Measurements from ENCODE around the gene NDUFV2.

Gene NDUFV2

GRCh38 chr18:9058406-9058805, 44.1 kb upstream of the NDUFV2 start:
- no peak overlapping the region for H3K4me3 ChIP-seq (ENCODE audit: low read depth in 1 of 2, low read length in 1 of 2)
- no peak overlapping the region for H3K27ac ChIP-seq
- H3K36me3 ChIP-seq: no peaks in the 10 kb centered on the region
- TF ChIP-seq CTCF (IDR thresholded peaks at IDR 0.05): no peak
- H3K9me3 ChIP-seq: no peaks in the 10 kb centered on the region
- H3K4me1 ChIP-seq (ENCODE audit: control insufficient read depth in 1 of 2, insufficient read depth in 1 of 2, low read depth in 1 of 2, low read length in 1 of 2): peaks cover 3 to 5% of the 10 kb centered on the region in 2 experiments
- no peaks in the 10 kb centered on the region for H3K27me3 ChIP-seq

GRCh38 chr18:9062418-9062751, 40.1 kb upstream of the NDUFV2 start:
- Histone ChIP-seq H3K27me3 (no peaks in the 10 kb centered on the region), H3K4me3 (ENCODE audit: low read depth in 1 of 2, low read length in 1 of 2) (no peak overlapping the region), H3K4me1 (ENCODE audit: control insufficient read depth in 1 of 2, insufficient read depth in 1 of 2, low read depth in 1 of 2, low read length in 1 of 2) (no peaks in the 10 kb centered on the region), H3K9me3 (no peaks in the 10 kb centered on the region), H3K27ac (no peak overlapping the region), H3K36me3 (no peaks in the 10 kb centered on the region)
- no peak for TF ChIP-seq CTCF (IDR thresholded peaks at IDR 0.05)

- no peak for TF ChIP-seq CTCF (IDR thresholded peaks at IDR 0.05)
- H3K36me3 ChIP-seq: no peaks in the 10 kb centered on the region
These were observed 36.6 kb upstream of the NDUFV2 start for GRCh38 chr18:9065864-9066263.

GRCh38 chr18:9066358-9066757, 36.1 kb upstream of the NDUFV2 start:
- no peaks in the 10 kb centered on the region for H3K27me3 ChIP-seq
- TF ChIP-seq CTCF (IDR thresholded peaks at IDR 0.05): no peak
- no peaks in the 10 kb centered on the region for H3K36me3 ChIP-seq
- H3K27ac ChIP-seq: no peak overlapping the region
- no peak overlapping the region for H3K4me3 ChIP-seq (ENCODE audit: low read depth in 1 of 2, low read length in 1 of 2)
- no peaks in the 10 kb centered on the region for H3K9me3 ChIP-seq
- peaks cover 0 to 6% of the 10 kb centered on the region in 2 experiments for H3K4me1 ChIP-seq (ENCODE audit: control insufficient read depth in 1 of 2, insufficient read depth in 1 of 2, low read depth in 1 of 2, low read length in 1 of 2)

More at GRCh38 chr18:9065864-9066263, 36.6 kb upstream of the NDUFV2 start:
- Histone ChIP-seq H3K9me3 (no peaks in the 10 kb centered on the region), H3K4me1 (ENCODE audit: control insufficient read depth in 1 of 2, insufficient read depth in 1 of 2, low read depth in 1 of 2, low read length in 1 of 2) (peaks cover 0 to 6% of the 10 kb centered on the region in 2 experiments), H3K4me3 (ENCODE audit: low read depth in 1 of 2, low read length in 1 of 2) (no peak overlapping the region), H3K27me3 (no peaks in the 10 kb centered on the region), H3K27ac (no peak overlapping the region)

- Histone ChIP-seq H3K4me3 (ENCODE audit: low read depth in 1 of 2, low read length in 1 of 2) (no peak overlapping the region), H3K27me3 (no peaks in the 10 kb centered on the region), H3K36me3 (no peaks in the 10 kb centered on the region), H3K9me3 (no peaks in the 10 kb centered on the region), H3K27ac (no peak overlapping the region), H3K4me1 (ENCODE audit: control insufficient read depth in 1 of 2, insufficient read depth in 1 of 2, low read depth in 1 of 2, low read length in 1 of 2) (peaks cover 0 to 6% of the 10 kb centered on the region in 2 experiments)
- no peak for TF ChIP-seq CTCF (IDR thresholded peaks at IDR 0.05)
These were observed 35.6 kb upstream of the NDUFV2 start for GRCh38 chr18:9066817-9067306.

- no peak overlapping the region for H3K27ac ChIP-seq
- no peaks in the 10 kb centered on the region for H3K36me3 ChIP-seq
- no peak for TF ChIP-seq CTCF (IDR thresholded peaks at IDR 0.05)
- H3K27me3 ChIP-seq: no peaks in the 10 kb centered on the region
- H3K4me1 ChIP-seq (ENCODE audit: control insufficient read depth in 1 of 2, insufficient read depth in 1 of 2, low read depth in 1 of 2, low read length in 1 of 2): peaks cover 0 to 6% of the 10 kb centered on the region in 2 experiments
- H3K9me3 ChIP-seq: no peaks in the 10 kb centered on the region
- no peak overlapping the region for H3K4me3 ChIP-seq (ENCODE audit: low read depth in 1 of 2, low read length in 1 of 2)
These were observed 34.7 kb upstream of the NDUFV2 start for GRCh38 chr18:9067823-9068222.

Data from neutrophil (primary cell).